GM18511 (cell line): ENCODE measurements around the gene CENPB.
"Not testable (repeated sequence)": the region's sequence is repeated elsewhere in the genome, so short reads cannot be mapped to it uniquely, and the experiment has no call there.

Experiments used
- ATAC-seq: cut with Tn5 transposase; IDR thresholded peaks from one replicate; pipeline ENCODE4 v1.9.1; 2021; ENCODE audit warnings: mild to moderate bottlenecking, moderate library complexity; ENCODE audit not compliant: unreplicated experiment

The CENPB gene

GRCh38 chr20:3786665-3787323 is at the start of gene CENPB:
Gene CENPB (minus strand): TSS chr20:3786740. CDS start chr20:3786483, 257 bp downstream.
- peak; percentile 88 for ATAC-seq

DNA sequence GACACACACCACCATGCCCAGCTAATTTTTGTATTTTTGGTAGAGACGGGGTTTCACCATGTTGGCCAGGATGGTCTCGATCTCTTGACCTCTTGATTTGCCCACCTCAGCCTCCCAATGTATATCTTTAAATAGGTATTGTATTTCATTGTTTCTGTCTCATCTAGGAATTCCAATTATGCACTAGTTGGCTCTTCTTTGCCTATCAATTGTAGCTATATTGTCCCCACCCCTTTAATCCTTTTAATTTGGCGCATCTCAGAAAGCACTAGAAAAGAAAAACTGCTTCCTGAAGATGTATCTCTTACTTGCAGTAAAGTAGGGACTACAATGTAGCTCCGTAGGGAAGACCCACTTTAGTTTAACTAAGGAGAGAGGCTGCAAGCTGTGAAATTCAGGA is 49.6 kb upstream of the CENPB start:
- no peak for ATAC-seq

GRCh38 chr20:3829891-3830290 is 43.4 kb upstream of the CENPB start:
- ATAC-seq: not testable (repeated sequence)

GRCh38 chr20:3828798-3829197 is 42.3 kb upstream of the CENPB start:
- no peak for ATAC-seq

DNA sequence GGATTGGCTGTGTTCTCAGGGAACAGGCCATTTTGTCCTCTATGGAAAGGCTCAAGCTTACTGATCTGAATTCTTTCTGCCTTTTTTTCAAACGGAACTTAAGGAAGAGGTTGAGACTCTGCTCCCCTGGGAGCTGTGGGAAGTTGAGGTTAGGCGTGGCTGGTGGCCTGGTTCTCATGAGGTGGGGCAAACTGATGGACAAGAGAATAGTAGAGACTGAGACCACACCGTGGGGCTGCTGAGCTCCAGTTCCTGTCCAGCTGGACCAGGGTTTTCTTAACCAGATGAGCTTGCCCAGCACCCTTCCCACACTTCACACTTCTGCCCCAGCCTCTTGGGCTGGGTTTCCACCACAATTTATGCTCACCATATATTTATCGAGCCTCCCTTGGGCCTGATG is 39.9 kb upstream of the CENPB start:
- no peak for ATAC-seq

GRCh38 chr20:3825526-3825925 is 39.0 kb upstream of the CENPB start:
- ATAC-seq: no peak

DNA sequence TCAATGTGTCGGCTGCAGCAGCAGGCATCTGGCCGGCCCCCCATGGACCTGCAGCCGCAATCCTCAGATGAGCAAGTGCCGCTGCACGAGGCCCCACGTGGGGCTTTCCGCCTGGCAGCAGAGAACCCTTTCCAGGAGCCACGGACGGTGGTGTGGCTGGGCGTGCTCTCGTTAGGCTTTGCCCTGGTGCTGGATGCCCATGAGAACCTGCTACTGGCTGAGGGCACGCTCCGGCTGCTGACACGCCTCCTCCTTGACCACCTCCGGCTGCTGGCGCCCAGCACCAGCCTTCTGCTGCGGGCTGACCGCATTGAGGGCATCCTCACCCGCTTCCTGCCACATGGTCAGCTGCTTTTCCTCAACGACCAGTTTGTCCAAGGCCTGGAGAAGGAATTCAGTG is 37.3 kb upstream of the CENPB start:
- ATAC-seq: no peak

- no peak for ATAC-seq
These were observed 35.5 kb upstream of the CENPB start for GRCh38 chr20:3821996-3822395.

GRCh38 chr20:3820901-3821727 is 34.6 kb upstream of the CENPB start:
- no peak for ATAC-seq

DNA sequence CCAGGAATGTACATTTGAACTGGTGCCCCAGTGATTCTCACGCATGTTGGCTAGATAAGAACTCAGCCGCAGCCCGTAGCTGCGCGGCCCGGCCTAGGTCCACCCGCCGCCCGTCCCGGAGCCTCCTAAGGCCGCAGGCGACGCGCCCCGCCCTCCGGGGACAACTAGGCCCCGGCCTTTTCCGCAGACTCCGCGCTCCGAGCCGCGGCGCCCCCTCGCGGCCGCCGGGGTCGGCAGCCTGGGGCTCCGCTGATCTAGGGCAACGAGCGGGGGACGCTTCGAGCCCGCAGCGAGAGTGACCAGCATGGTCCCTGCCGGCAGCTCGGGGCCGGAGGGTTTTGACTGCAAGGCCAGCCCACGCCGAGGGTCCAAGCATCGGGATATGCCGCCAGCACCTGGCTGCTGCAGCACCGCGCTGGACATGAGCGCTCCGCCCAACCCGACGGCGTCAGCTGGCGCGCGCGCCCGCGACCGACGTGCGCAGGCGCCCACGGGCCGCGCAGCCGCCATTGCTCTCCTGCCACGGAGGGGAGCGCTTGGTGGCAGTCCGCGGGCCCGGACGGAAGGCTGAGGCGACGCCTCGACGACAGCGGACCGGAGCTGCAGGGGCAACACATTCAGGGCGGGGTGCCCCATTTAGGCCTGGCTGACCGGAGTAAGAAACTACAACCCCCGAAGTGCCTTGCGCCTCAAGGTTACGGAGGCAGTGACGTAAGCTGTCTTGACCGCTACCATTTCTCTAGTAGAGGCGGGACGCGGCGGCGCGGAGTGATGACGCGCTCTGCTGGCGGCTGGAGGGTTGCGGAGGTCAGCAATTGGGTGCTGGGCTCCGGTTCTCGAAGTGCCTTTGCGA is 33.7 kb upstream of the CENPB start, which contains the start of gene AP5S1:
Gene AP5S1, plus strand, starts transcription at position 500 of the 853 bp plus-strand sequence. CDS start 1,571 bp downstream, outside the sequence.
- peak; percentile 84 for ATAC-seq

DNA sequence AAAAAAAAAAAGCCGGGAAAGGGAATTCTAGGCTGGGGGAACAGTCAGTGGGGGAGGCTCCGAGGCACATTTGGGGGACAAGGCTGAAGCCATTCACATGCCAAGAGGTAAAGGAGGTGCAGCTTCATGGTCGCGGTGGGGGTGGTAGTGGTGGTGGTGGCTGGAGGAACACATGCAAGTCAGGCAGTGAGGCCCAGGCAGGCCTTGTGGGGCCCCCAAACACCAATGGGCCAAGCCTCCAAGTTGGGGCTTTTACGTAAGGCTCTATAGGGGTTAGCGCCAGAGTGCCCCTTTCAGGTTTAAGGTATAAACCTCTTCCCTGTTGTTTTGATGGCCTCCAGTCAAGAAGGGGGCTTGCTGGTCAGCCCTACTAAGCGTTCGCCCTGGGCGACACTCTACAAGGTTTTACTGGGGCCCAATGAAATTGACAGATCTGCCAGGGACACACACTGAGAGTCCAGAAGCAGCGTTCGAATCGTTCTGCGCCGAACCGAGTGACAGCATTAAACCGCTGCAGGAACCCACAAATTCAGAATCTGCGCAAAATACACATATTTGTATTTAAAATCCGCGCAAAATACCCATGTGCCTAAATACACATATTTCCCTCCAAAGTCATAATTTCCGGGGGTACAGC is 33.0 kb upstream of the CENPB start:
- no peak for ATAC-seq

DNA sequence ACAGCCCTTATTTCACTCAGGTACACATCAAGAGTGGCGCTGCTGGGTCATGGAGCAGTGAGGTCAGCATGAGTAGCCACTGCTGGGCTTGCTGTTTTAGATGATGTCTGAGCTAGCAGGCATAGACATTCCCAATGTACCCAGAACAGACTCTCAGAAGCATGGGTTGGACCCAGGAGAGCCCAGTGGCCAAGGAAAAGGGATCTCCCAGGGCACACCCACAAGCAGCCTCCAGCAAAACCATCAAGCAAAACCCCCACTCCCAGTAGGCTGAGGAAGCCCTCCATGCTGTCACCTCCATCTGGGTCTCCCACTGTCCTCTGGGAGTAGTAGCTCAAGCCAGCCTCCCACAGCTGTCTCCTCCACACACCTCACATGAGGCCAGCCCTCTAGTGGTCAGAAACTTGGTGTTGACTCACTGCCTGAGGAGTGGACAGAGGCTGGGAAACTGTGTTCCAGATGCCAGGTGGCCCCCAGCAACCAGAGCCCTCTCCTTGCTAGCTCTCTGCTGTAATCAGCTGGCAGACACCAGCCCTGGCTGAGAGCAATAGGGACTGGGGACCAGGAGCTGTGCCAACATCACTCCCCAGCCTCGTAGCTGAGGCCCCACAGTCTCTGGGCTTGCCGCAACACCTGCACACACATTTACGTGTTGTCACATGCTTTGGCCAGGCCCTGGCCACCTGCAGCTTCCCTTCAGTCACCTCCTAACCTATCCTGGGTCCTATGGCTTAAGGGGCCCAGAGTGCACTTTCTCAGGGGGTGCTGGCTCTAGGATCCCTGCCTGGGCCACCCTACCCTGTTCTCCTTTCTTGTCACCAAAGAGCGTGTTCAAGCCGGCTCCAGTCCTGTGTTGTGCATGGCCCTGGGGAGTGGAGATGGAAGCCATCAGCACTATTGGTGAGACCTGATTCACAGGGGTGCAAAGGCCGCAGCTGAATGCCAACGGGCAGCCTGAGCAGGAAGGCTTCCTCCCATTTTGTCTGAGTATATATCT is 31.9 kb upstream of the CENPB start:
- no peak for ATAC-seq

DNA sequence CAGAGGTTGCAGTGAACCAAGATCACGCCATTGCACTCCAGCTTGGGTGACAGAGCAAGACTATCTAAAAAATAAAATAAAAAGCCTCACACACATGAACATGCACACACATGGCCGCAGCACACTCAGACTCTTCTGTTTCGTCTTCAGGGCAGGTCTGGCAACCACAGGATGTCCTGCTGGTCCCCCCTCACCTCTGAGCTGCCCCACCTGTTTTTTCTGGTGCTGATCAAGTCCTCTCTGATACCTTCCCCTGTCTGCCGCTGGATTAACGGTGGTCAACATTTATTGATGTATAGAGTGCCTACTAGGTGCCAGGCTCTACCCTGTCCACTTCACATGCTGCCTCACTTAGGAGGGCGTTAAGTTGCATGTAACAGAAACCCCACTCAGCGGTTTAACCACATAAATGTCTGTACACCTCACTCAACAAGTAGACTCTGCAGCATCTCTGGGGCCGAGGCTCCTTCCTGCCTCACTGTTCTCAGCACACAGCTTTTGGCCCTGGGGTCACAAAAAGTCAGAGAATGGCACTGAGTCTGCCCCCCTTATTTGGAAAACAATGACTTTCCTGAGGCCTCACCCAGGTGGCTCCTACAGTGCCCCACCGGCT is 29.3 kb upstream of the CENPB start:
- ATAC-seq: no peak

DNA sequence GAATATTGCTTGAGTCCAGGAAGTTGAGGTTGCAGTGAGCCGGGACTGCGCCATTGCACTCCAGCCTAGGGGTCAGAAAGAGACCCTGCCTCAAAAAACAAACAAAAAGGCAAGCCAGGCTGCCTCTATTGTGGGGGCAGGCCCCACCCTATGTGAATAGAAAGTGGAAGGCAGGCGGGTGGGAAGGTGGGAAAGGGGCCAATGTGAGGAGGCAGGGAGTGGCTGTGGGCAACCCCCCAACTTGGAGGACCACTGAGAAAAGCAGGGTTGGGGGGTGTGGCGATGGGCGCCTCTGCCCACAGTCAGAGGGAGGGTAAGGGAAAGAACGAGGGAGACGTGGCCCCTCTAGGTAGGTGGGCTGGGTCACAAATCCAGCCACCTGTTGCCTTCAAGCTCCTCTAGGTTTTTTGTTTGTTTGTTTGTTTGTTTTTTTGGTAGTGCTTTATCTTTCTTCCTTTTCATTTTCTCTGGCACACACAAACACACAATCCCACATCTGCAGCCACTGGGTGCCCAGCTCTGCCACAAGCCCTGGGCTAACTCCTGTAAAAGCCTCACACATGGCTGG is 28.5 kb upstream of the CENPB start:
- no peak for ATAC-seq

GRCh38 chr20:3813848-3814581 is 27.5 kb upstream of the CENPB start:
- no peak for ATAC-seq

- no peak for ATAC-seq
These were observed 26.7 kb upstream of the CENPB start for GRCh38 chr20:3812975-3813847.

DNA sequence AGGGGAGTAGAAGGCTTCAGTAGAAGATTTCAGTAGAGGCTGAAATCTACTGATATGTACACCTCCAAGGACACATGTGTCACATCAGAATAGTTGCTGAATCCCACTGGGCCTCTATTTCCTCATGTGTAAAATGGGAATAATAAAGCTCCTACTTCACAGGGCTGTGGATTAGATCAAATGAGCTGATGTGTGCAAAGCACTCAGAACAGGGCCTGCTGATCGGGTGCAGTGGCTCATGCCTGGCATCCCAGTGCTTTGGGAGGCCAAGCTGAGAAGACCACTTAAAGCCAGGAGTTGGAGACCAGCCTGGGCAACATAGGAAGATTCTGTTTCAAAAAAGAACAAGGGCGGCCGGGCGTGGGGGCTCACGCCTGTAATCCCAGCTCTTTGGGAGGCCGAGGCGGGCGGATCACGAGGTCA is 25.7 kb upstream of the CENPB start:
- ATAC-seq: no peak
